H9 (cell line): Measurements from ENCODE around the gene SCUBE1. TPM values are rescaled to one million over a fixed set of nuclear protein-coding genes. Genes with fewer than 3 reads are reported as not detected.

ENCODE experiments used
- DNase-seq: peaks from one replicate; pipeline ENCODE4 v3.0.0-alpha.2; 2017
- H2AFZ ChIP-seq: one replicate; pipeline ENCODE4 v1.6.1; 2013; ENCODE audit warnings: mild to moderate bottlenecking, low read length, control low read depth, moderate library complexity
- H2AK5ac ChIP-seq: 2 replicates; pipeline ENCODE4 v1.6.1; 2013; ENCODE audit warnings: low read length, control low read depth, mixed read lengths; ENCODE audit not compliant: insufficient read length
- H2BK120ac ChIP-seq: one replicate; pipeline ENCODE4 v1.6.1; 2013; ENCODE audit warnings: low read depth, mild to moderate bottlenecking, low read length, control low read depth, inconsistent platforms; ENCODE audit not compliant: poor library complexity, severe bottlenecking
- H2BK12ac ChIP-seq: 2 replicates; pipeline ENCODE4 v1.6.1; 2013; ENCODE audit warnings: low read length, control low read depth, mixed read lengths, low read depth; ENCODE audit not compliant: insufficient read length
- H2BK15ac ChIP-seq: 2 replicates; pipeline ENCODE4 v1.6.1; 2013; ENCODE audit warnings: low read depth, low read length, control low read depth
- H2BK20ac ChIP-seq: one replicate; pipeline ENCODE4 v1.6.1; 2013; ENCODE audit warnings: low read depth, mild to moderate bottlenecking, low read length, control low read depth, inconsistent platforms; ENCODE audit not compliant: poor library complexity, severe bottlenecking
- H2BK5ac ChIP-seq: 2 replicates; pipeline ENCODE4 v1.6.1; 2013; ENCODE audit warnings: low read length, control low read depth, mixed read lengths; ENCODE audit not compliant: insufficient read length
- H3K14ac ChIP-seq: 2 replicates; pipeline ENCODE4 v1.6.1; 2013; ENCODE audit warnings: low read length, control low read depth; ENCODE audit not compliant: insufficient read depth
- H3K18ac ChIP-seq: 2 replicates; pipeline ENCODE4 v1.6.1; 2013; ENCODE audit warnings: low read depth, mild to moderate bottlenecking, mixed read lengths, low read length, control low read depth; ENCODE audit not compliant: insufficient read length
- H3K23ac ChIP-seq: 2 replicates; pipeline ENCODE4 v1.6.1; 2013; ENCODE audit warnings: low read length, control low read depth, mixed read lengths, low read depth; ENCODE audit not compliant: insufficient read length
- H3K23me2 ChIP-seq: 2 replicates; pipeline ENCODE4 v1.6.1; 2013; ENCODE audit warnings: low read depth, mild to moderate bottlenecking, mixed read lengths, low read length, control low read depth; ENCODE audit not compliant: insufficient read length, poor library complexity, severe bottlenecking
- H3K27ac ChIP-seq: 2 replicates; pipeline ENCODE4 v1.5.1; 2013; ENCODE audit warnings: low read length, control low read depth, mixed read lengths, low read depth; ENCODE audit not compliant: insufficient read length
- H3K27me3 ChIP-seq: 2 replicates; pipeline ENCODE4 v1.6.1; 2013; ENCODE audit warnings: low read length, control low read depth, inconsistent platforms; ENCODE audit not compliant: insufficient read depth
- H3K4ac ChIP-seq: 2 replicates; pipeline ENCODE4 v1.6.1; 2013; ENCODE audit warnings: low read depth, mild to moderate bottlenecking, control low read depth, inconsistent platforms, low read length, moderate library complexity
- H3K4me1 ChIP-seq: 2 replicates; pipeline ENCODE4 v1.6.1; 2013; ENCODE audit warnings: low read length, control low read depth, inconsistent platforms; ENCODE audit not compliant: insufficient read depth
- H3K4me2 ChIP-seq: 2 replicates; pipeline ENCODE4 v1.6.1; 2013; ENCODE audit warnings: low read length, control low read depth, mixed read lengths; ENCODE audit not compliant: insufficient read length, insufficient read depth
- H3K56ac ChIP-seq: 2 replicates; pipeline ENCODE4 v1.6.1; 2013; ENCODE audit warnings: low read depth, mild to moderate bottlenecking, mixed read lengths, low read length, control low read depth; ENCODE audit not compliant: insufficient read length
- H3K79me1 ChIP-seq: 2 replicates; pipeline ENCODE4 v1.6.1; 2013; ENCODE audit warnings: low read depth, mild to moderate bottlenecking, moderate library complexity, low read length, control low read depth, inconsistent platforms; ENCODE audit not compliant: insufficient read depth, poor library complexity, severe bottlenecking
- H3K79me2 ChIP-seq: 2 replicates; pipeline ENCODE4 v1.6.1; 2013; ENCODE audit warnings: low read length, control low read depth, inconsistent platforms; ENCODE audit not compliant: insufficient read depth
- H3K9ac ChIP-seq: 2 replicates; pipeline ENCODE4 v1.6.1; 2013; ENCODE audit warnings: low read length, control low read depth, mixed read lengths; ENCODE audit not compliant: insufficient read length; ENCODE audit errors: extremely low read depth
- H3K9me3 ChIP-seq: one replicate; pipeline ENCODE4 v1.6.1; 2013; ENCODE audit warnings: low read depth, low read length, inconsistent platforms; ENCODE audit not compliant: control insufficient read depth
- H3T11ph ChIP-seq: one replicate; pipeline ENCODE4 v1.6.1; 2013; ENCODE audit warnings: mild to moderate bottlenecking, low read length, control low read depth, inconsistent platforms
- H4K20me1 ChIP-seq: one replicate; pipeline ENCODE4 v1.6.1; 2013; ENCODE audit not compliant: control insufficient read depth, insufficient read length, insufficient read depth
- H4K5ac ChIP-seq: 2 replicates; pipeline ENCODE4 v1.6.1; 2013; ENCODE audit warnings: low read depth, mild to moderate bottlenecking, mixed read lengths, low read length, control low read depth; ENCODE audit not compliant: insufficient read length
- H4K8ac ChIP-seq: replicated peaks from 2 replicates; pipeline ENCODE4 v1.6.1; 2013; ENCODE audit warnings: low read length, control low read depth, mixed read lengths, low read depth; ENCODE audit not compliant: insufficient read length
- H4K91ac ChIP-seq: 2 replicates; pipeline ENCODE4 v1.6.1; 2013; ENCODE audit warnings: low read depth, mild to moderate bottlenecking, moderate library complexity, mixed read lengths, low read length, control low read depth; ENCODE audit not compliant: insufficient read length
- H3K27ac Mint-ChIP-seq, 3 experiments: 2 replicates in 2 of 3; 3 replicates in 1 of 3; pipeline ENCODE4 v1.8.0; 2020 to 2021; ENCODE audit warnings: mixed read lengths in 3 of 3, mild to moderate bottlenecking in 1 of 3, moderate library complexity in 1 of 3
- H3K27me3 Mint-ChIP-seq: 2 replicates; pipeline ENCODE4 v1.8.0; 2021; ENCODE audit warnings: low read depth, mild to moderate bottlenecking, moderate library complexity, mixed read lengths
- H3K36me3 Mint-ChIP-seq, 3 experiments: 2 replicates in 2 of 3; 3 replicates in 1 of 3; pipeline ENCODE4 v1.8.0; 2020 to 2021; ENCODE audit warnings: low read depth in 3 of 3, mixed read lengths in 3 of 3; ENCODE audit not compliant: insufficient read depth in 1 of 3
- H3K4me1 Mint-ChIP-seq, 2 experiments: 2 replicates each; pipeline ENCODE4 v1.8.0; 2020; ENCODE audit warnings: mixed read lengths in 2 of 2
- H3K4me3 Mint-ChIP-seq, 2 experiments: 2 replicates in 1 of 2; 3 replicates in 1 of 2; pipeline ENCODE4 v1.8.0; 2020 to 2021; ENCODE audit warnings: mild to moderate bottlenecking in 2 of 2, mixed read lengths in 2 of 2, moderate library complexity in 1 of 2
- H3K9me3 Mint-ChIP-seq, 2 experiments: 2 replicates in 1 of 2; 3 replicates in 1 of 2; pipeline ENCODE4 v1.8.0; 2020; ENCODE audit warnings: mild to moderate bottlenecking in 2 of 2, mixed read lengths in 2 of 2, moderate library complexity in 1 of 2
- CTCF ChIP-seq: fragments of 200-600 bp; sonication (generic); conservative IDR thresholded peaks from 3 replicates; pipeline ENCODE4 v1.8.0; 2021; ENCODE audit warnings: antibody characterized with exemption, mild to moderate bottlenecking
- WGBS: extraction: QIAGEN DNeasy Blood & Tissue Kit; methylation state at CpG from one replicate; pipeline ENCODE4 v1.1.7; 2013; ENCODE audit warnings: missing lambda C conversion rate, low lambda C conversion rate, mixed read lengths; ENCODE audit not compliant: insufficient read length; ENCODE audit errors: extremely low coverage; 5-methylcytosine and 5-hydroxymethylcytosine counted together
- total RNA-seq: library from RNA; stranded (reverse); gene quantifications from 2 replicates; pipeline ENCODE4 v1.2.1, GENCODE V29; 2021

Gene SCUBE1
- total RNA-seq, 1 experiment from 2014 or later = 1.2 TPM

GRCh38 chr22:43202326-43202725 lies 140.8 kb downstream of the SCUBE1 start:
- no peak overlapping the region for H3K23ac ChIP-seq
- no peak overlapping the region for H2BK120ac ChIP-seq
- H3K4me1 Mint-ChIP-seq = peaks cover 15 to 28% of the 10 kb centered on the region in 2 experiments
- H4K5ac ChIP-seq = no peak overlapping the region
- H4K91ac ChIP-seq = no peak overlapping the region
- H2BK20ac ChIP-seq = no peak overlapping the region
- H2BK12ac ChIP-seq = no peak overlapping the region
- no peaks in the 10 kb centered on the region for H3K23me2 ChIP-seq
- no peak overlapping the region for H2AFZ ChIP-seq
- no peaks in the 10 kb centered on the region for H3K27me3 ChIP-seq
- no peak overlapping the region for H2BK5ac ChIP-seq
- no peak overlapping the region for H3T11ph ChIP-seq
- no peaks in the 10 kb centered on the region for H3K79me2 ChIP-seq
- no peak for DNase-seq
- H3K4me2 ChIP-seq = no peak overlapping the region
- no peak overlapping the region; a peak in 1 of 7 replicates for H3K27ac Mint-ChIP-seq
- no peak for TF ChIP-seq CTCF
- no peak overlapping the region for H3K14ac ChIP-seq
- no peaks in the 10 kb centered on the region for H3K9me3 ChIP-seq
- H3K56ac ChIP-seq = no peak overlapping the region
- no peak overlapping the region for H2AK5ac ChIP-seq
- no peaks in the 10 kb centered on the region for H3K9me3 Mint-ChIP-seq
- no peaks in the 10 kb centered on the region for H3K36me3 Mint-ChIP-seq
- no peak overlapping the region for H4K8ac ChIP-seq
- H2BK15ac ChIP-seq = no peak overlapping the region
- H4K20me1 ChIP-seq = no peaks in the 10 kb centered on the region
- no peak overlapping the region for H3K4me3 Mint-ChIP-seq
- no peak overlapping the region for H3K9ac ChIP-seq
- WGBS = no CpG with 5 or more reads among the region's 10 CpGs
- no peak overlapping the region for H3K4ac ChIP-seq
- no peak overlapping the region for H3K27ac ChIP-seq
- no peak overlapping the region for H3K18ac ChIP-seq
- no peaks in the 10 kb centered on the region for H3K4me1 ChIP-seq
- peaks cover 6% of the 10 kb centered on the region for H3K27me3 Mint-ChIP-seq
- H3K79me1 ChIP-seq = no peaks in the 10 kb centered on the region
